Testis (tissue), 2 donors: ENCODE results near the gene FAM131C.

ENCODE experiments used
- CTCF ChIP-seq, 3 experiments: fragments of 450-650 bp in 2 of 3; fragments of 200-600 bp in 1 of 3; sonication (generic) in 1 of 3; IDR thresholded peaks; one replicate each; pipeline ENCODE4 v1.5.1; 2016 to 2019; ENCODE audit warnings: antibody characterized with exemption in 3 of 3, mild to moderate bottlenecking in 2 of 3, moderate library complexity in 1 of 3
- POLR2A ChIP-seq: fragments of 450-650 bp; IDR thresholded peaks from one replicate; pipeline ENCODE4 v1.6.1; 2017; ENCODE audit warnings: antibody characterized with exemption, mild to moderate bottlenecking, moderate library complexity

- TF ChIP-seq CTCF (IDR thresholded peaks at IDR 0.05) (no peak), POLR2A (no peak)
Measured at GRCh38 chr1:16061266-16061665, 12.2 kb downstream of the FAM131C start.
